Uterus (tissue), 2 donors: ENCODE data around the gene STRN3.

ENCODE experiments used
- POLR2A ChIP-seq, 2 donors: fragments of 450-650 bp; IDR thresholded peaks; one replicate each; pipeline ENCODE4 v1.6.1; 2016; ENCODE audit warnings: antibody characterized with exemption in 2 of 2, mild to moderate bottlenecking in 1 of 2, moderate library complexity in 1 of 2
- TF ChIP-seq, protein P1 (sequence below), 4 experiments: fragments of 200-600 bp in 2 of 4; fragments of 450-650 bp in 2 of 4; sonication (generic) in 2 of 4; IDR thresholded peaks; one replicate each; pipeline ENCODE4 v1.5.1; 2016 to 2019; ENCODE audit warnings: antibody characterized with exemption in 4 of 4, mild to moderate bottlenecking in 2 of 4, moderate library complexity in 1 of 4

DNA sequence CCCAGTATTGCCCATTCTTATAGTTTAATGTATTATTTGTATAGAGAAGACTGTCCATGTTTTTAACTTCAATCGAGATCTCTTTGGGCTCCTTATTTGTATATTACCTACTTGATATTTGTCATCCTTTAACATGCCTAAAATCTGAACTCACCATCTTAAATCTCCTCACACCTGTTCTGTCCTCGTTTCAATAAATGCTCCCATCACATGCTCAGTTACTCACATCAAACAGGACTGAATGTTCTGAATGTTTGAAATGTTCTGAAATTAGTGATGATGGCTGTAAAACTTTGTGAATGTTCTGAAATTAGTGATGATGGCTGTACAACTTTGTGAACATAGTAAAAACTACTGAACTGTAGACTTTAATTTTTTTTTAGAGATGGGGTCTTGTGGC, 117.4 kb downstream of the STRN3 start:
- TF ChIP-seq, protein P1, sequence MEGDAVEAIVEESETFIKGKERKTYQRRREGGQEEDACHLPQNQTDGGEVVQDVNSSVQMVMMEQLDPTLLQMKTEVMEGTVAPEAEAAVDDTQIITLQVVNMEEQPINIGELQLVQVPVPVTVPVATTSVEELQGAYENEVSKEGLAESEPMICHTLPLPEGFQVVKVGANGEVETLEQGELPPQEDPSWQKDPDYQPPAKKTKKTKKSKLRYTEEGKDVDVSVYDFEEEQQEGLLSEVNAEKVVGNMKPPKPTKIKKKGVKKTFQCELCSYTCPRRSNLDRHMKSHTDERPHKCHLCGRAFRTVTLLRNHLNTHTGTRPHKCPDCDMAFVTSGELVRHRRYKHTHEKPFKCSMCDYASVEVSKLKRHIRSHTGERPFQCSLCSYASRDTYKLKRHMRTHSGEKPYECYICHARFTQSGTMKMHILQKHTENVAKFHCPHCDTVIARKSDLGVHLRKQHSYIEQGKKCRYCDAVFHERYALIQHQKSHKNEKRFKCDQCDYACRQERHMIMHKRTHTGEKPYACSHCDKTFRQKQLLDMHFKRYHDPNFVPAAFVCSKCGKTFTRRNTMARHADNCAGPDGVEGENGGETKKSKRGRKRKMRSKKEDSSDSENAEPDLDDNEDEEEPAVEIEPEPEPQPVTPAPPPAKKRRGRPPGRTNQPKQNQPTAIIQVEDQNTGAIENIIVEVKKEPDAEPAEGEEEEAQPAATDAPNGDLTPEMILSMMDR (IDR thresholded peaks at IDR 0.05): no peak
- TF ChIP-seq POLR2A (IDR thresholded peaks at IDR 0.05): no peak
